Activated CD8-positive, alpha-beta memory T cell treated with anti-CD3 and anti-CD28 coated beads, Interleukin-2, amount 50 U/mL, for 1 hour (primary cell): ENCODE measurements around the gene TNFRSF12A.
"Not testable (repeated sequence)": the region's sequence is repeated elsewhere in the genome, so short reads cannot be mapped to it uniquely, and the experiment has no call there.

Experiments
- DNase-seq: peaks from one replicate; pipeline ENCODE4 v3.0.0-alpha.2; 2020; ENCODE audit errors: extremely low read depth

Gene TNFRSF12A

GRCh38 chr16:3065742-3066439 is 45.7 kb downstream of the TNFRSF12A start:
- DNase-seq: no peak

- DNase-seq: no peak
Measured at GRCh38 chr16:3066440-3066748, 46.2 kb downstream of the TNFRSF12A start.

- DNase-seq: no peak
Measured at GRCh38 chr16:3068487-3068886, 48.3 kb downstream of the TNFRSF12A start.

- DNase-seq: not testable (repeated sequence)
Measured at GRCh38 chr16:3069146-3069545, 49.0 kb downstream of the TNFRSF12A start.

- no peak for DNase-seq
Measured at GRCh38 chr16:3070608-3071111, 50.5 kb downstream of the TNFRSF12A start.

GRCh38 chr16:3071655-3072054 is 51.5 kb downstream of the TNFRSF12A start:
- no peak for DNase-seq
